Effector memory CD4-positive, alpha-beta T cell (primary cell): ENCODE measurements around the gene NCDN.

Source experiments
- DNase-seq, 3 donors: peaks; one replicate each; pipeline ENCODE4 v3.0.0-alpha.2; 2020
- H3K27ac ChIP-seq: 2 replicates; pipeline ENCODE4 v1.7.0; 2013; ENCODE audit warnings: mild to moderate bottlenecking, low read length, moderate library complexity; ENCODE audit not compliant: insufficient read depth, poor library complexity, severe bottlenecking
- H3K27me3 ChIP-seq: replicated peaks from 2 replicates; pipeline ENCODE4 v1.7.0; 2013; ENCODE audit warnings: mild to moderate bottlenecking, low read length; ENCODE audit not compliant: insufficient read depth, control insufficient read depth, poor library complexity, severe bottlenecking
- H3K36me3 ChIP-seq: 2 replicates; pipeline ENCODE4 v1.7.0; 2013; ENCODE audit warnings: mild to moderate bottlenecking, low read length, moderate library complexity; ENCODE audit not compliant: control insufficient read depth, insufficient read depth
- H3K4me1 ChIP-seq: 2 replicates; pipeline ENCODE4 v1.7.0; 2013; ENCODE audit warnings: low read length, mild to moderate bottlenecking; ENCODE audit not compliant: control insufficient read depth, insufficient read depth, poor library complexity, severe bottlenecking
- H3K4me3 ChIP-seq: 2 replicates; pipeline ENCODE4 v1.7.0; 2013; ENCODE audit warnings: low read length, low read depth, mild to moderate bottlenecking; ENCODE audit not compliant: insufficient read depth, poor library complexity, severe bottlenecking
- H3K9me3 ChIP-seq: 2 replicates; pipeline ENCODE4 v1.7.0; 2013; ENCODE audit warnings: mild to moderate bottlenecking, low read length, moderate library complexity; ENCODE audit not compliant: control insufficient read depth

NCDN gene

GRCh38 chr1:35561297-35561971, 3.8 kb downstream of the NCDN start:
- Histone ChIP-seq H3K9me3 (no peaks in the 10 kb centered on the region), H3K27me3 (no peaks in the 10 kb centered on the region), H3K4me1 (peaks cover 18% of the 10 kb centered on the region), H3K36me3 (peaks cover 4% of the 10 kb centered on the region), H3K27ac (no peak overlapping the region), H3K4me3 (no peak overlapping the region)
- DNase-seq = no peak

GRCh38 chr1:35561972-35562680, 4.5 kb downstream of the NCDN start:
- Histone ChIP-seq H3K36me3 (peaks cover 4% of the 10 kb centered on the region), H3K4me1 (peaks cover 14% of the 10 kb centered on the region), H3K9me3 (no peaks in the 10 kb centered on the region), H3K4me3 (no peak overlapping the region), H3K27me3 (no peaks in the 10 kb centered on the region), H3K27ac (no peak overlapping the region)
- no peak for DNase-seq

GRCh38 chr1:35563166-35563565, 5.6 kb downstream of the NCDN start:
- Histone ChIP-seq H3K4me3 (no peak overlapping the region), H3K4me1 (peaks cover 14% of the 10 kb centered on the region), H3K27ac (no peak overlapping the region), H3K27me3 (no peaks in the 10 kb centered on the region), H3K36me3 (peaks cover 4% of the 10 kb centered on the region), H3K9me3 (no peaks in the 10 kb centered on the region)
- no peak for DNase-seq

- Histone ChIP-seq H3K36me3 (peaks cover 4% of the 10 kb centered on the region), H3K4me3 (no peak overlapping the region), H3K4me1 (peaks cover 4% of the 10 kb centered on the region), H3K27ac (no peak overlapping the region), H3K9me3 (no peaks in the 10 kb centered on the region), H3K27me3 (no peaks in the 10 kb centered on the region)
- peak; percentile 48 to 71 (median 59) for DNase-seq
Measured at GRCh38 chr1:35564037-35564883, 6.7 kb downstream of the NCDN start.

- peaks cover 4% of the 10 kb centered on the region for H3K36me3 ChIP-seq
- no peak overlapping the region for H3K27ac ChIP-seq
- H3K27me3 ChIP-seq = no peaks in the 10 kb centered on the region
- no peaks in the 10 kb centered on the region for H3K4me1 ChIP-seq
- H3K9me3 ChIP-seq = no peaks in the 10 kb centered on the region
- no peak for DNase-seq
- H3K4me3 ChIP-seq = no peak overlapping the region
Measured at GRCh38 chr1:35564884-35565741, 7.5 kb downstream of the NCDN start.

GRCh38 chr1:35565742-35566133, 8.1 kb downstream of the NCDN start:
- no peak for DNase-seq
- H3K36me3 ChIP-seq = peaks cover 4% of the 10 kb centered on the region
- no peak overlapping the region for H3K4me3 ChIP-seq
- H3K4me1 ChIP-seq = no peaks in the 10 kb centered on the region
- no peaks in the 10 kb centered on the region for H3K9me3 ChIP-seq
- no peaks in the 10 kb centered on the region for H3K27me3 ChIP-seq
- no peak overlapping the region for H3K27ac ChIP-seq

- Histone ChIP-seq H3K27ac (no peak overlapping the region), H3K4me1 (no peaks in the 10 kb centered on the region), H3K27me3 (no peaks in the 10 kb centered on the region), H3K4me3 (no peak overlapping the region), H3K9me3 (no peaks in the 10 kb centered on the region), H3K36me3 (peaks cover 4% of the 10 kb centered on the region)
- DNase-seq = no peak
Measured at GRCh38 chr1:35567947-35568558, 10.5 kb downstream of the NCDN start.

- peak in 2 of 3 donors; percentile 29 to 50 for DNase-seq
- Histone ChIP-seq H3K4me3 (no peak overlapping the region), H3K36me3 (peaks cover 3% of the 10 kb centered on the region), H3K4me1 (no peaks in the 10 kb centered on the region), H3K27me3 (no peaks in the 10 kb centered on the region), H3K27ac (no peak overlapping the region), H3K9me3 (no peaks in the 10 kb centered on the region)
Measured at GRCh38 chr1:35568975-35569395, 11.4 kb downstream of the NCDN start.

GRCh38 chr1:35569936-35570335, 12.3 kb downstream of the NCDN start:
- no peaks in the 10 kb centered on the region for H3K9me3 ChIP-seq
- no peaks in the 10 kb centered on the region for H3K36me3 ChIP-seq
- no peaks in the 10 kb centered on the region for H3K4me1 ChIP-seq
- DNase-seq = no peak
- no peaks in the 10 kb centered on the region for H3K27me3 ChIP-seq
- no peak overlapping the region for H3K27ac ChIP-seq
- no peak overlapping the region for H3K4me3 ChIP-seq
